Neural progenitor cell (in vitro differentiated cells): ENCODE data around the gene CERK. TPM values are rescaled to one million over a fixed set of nuclear protein-coding genes. Genes with fewer than 3 reads are reported as not detected.
A peak's percentile ranks its signal among the peaks of the same experiment; 100 is the strongest.

Experiments
- DNase-seq: peaks from one replicate; pipeline ENCODE4 v3.0.0-alpha.2; 2016; ENCODE audit warnings: low spot score
- H2AFZ ChIP-seq: fragments of 200-600 bp; sonication (generic); replicated peaks from 2 replicates; pipeline ENCODE4 v1.6.1; 2016; ENCODE audit warnings: antibody characterized with exemption
- H3F3A ChIP-seq: fragments of 200-600 bp; sonication (generic); 2 replicates; pipeline ENCODE4 v1.6.1; 2016; ENCODE audit warnings: antibody characterized with exemption, low read depth
- H3K27ac ChIP-seq: fragments of 200-600 bp; sonication (generic); 2 replicates; pipeline ENCODE4 v1.5.1; 2016; ENCODE audit warnings: mild to moderate bottlenecking
- H3K27me3 ChIP-seq: fragments of 200-600 bp; sonication (generic); 2 replicates; pipeline ENCODE4 v1.6.1; 2016; ENCODE audit warnings: mild to moderate bottlenecking, moderate library complexity
- H3K36me3 ChIP-seq: fragments of 200-600 bp; sonication (generic); 2 replicates; pipeline ENCODE4 v1.5.1; 2016
- H3K4me1 ChIP-seq: fragments of 200-600 bp; sonication (generic); 2 replicates; pipeline ENCODE4 v1.6.1; 2016; ENCODE audit warnings: mixed run types
- H3K4me2 ChIP-seq: fragments of 200-600 bp; sonication (generic); 2 replicates; pipeline ENCODE4 v1.6.1; 2016
- H3K4me3 ChIP-seq: fragments of 200-600 bp; sonication (generic); 2 replicates; pipeline ENCODE4 v1.5.1; 2016
- H3K79me2 ChIP-seq: fragments of 200-600 bp; sonication (generic); 2 replicates; pipeline ENCODE4 v1.6.1; 2016; ENCODE audit warnings: low read depth
- H3K9ac ChIP-seq: fragments of 200-600 bp; sonication (generic); 2 replicates; pipeline ENCODE4 v1.6.1; 2016
- H3K9me3 ChIP-seq: fragments of 200-600 bp; sonication (generic); 2 replicates; pipeline ENCODE4 v1.5.1; 2016; ENCODE audit warnings: low read depth
- H4K20me1 ChIP-seq: fragments of 200-600 bp; sonication (generic); 2 replicates; pipeline ENCODE4 v1.6.1; 2016; ENCODE audit warnings: low read depth
- H3K27ac Mint-ChIP-seq: 3 replicates; pipeline ENCODE4 v1.8.0; 2021; ENCODE audit warnings: mixed read lengths
- H3K27me3 Mint-ChIP-seq: 2 replicates; pipeline ENCODE4 v1.8.0; 2022; ENCODE audit warnings: low read depth, mild to moderate bottlenecking, inconsistent platforms, moderate library complexity, mixed read lengths; ENCODE audit not compliant: insufficient read depth
- H3K36me3 Mint-ChIP-seq: 3 replicates; pipeline ENCODE4 v1.8.0; 2021; ENCODE audit warnings: mixed read lengths
- H3K4me1 Mint-ChIP-seq: 3 replicates; pipeline ENCODE4 v1.8.0; 2021; ENCODE audit warnings: mixed read lengths
- H3K4me3 Mint-ChIP-seq: 3 replicates; pipeline ENCODE4 v1.8.0; 2021; ENCODE audit warnings: mild to moderate bottlenecking, moderate library complexity, mixed read lengths
- H3K9me3 Mint-ChIP-seq: 3 replicates; pipeline ENCODE4 v1.8.0; 2020; ENCODE audit warnings: mixed read lengths
- EZH2 ChIP-seq: fragments of 200-600 bp; sonication (generic); IDR thresholded peaks from 2 replicates; pipeline ENCODE4 v1.6.1; 2017; ENCODE audit warnings: antibody characterized with exemption, mild to moderate bottlenecking, moderate library complexity
- EZH2phosphoT487 ChIP-seq: fragments of 200-600 bp; sonication (generic); IDR thresholded peaks from 2 replicates; pipeline ENCODE4 v1.6.1; 2017; ENCODE audit warnings: antibody characterized with exemption
- total RNA-seq: library from RNA; depleted of rRNA; stranded (reverse); fragments of >200 nt; gene quantifications from 2 replicates; pipeline ENCODE4 v1.2.3, GENCODE V29; 2015; ENCODE audit warnings: low replicate concordance
- TF ChIP-seq, protein P1 (sequence below): fragments of 200-600 bp; sonication (generic); IDR thresholded peaks from 2 replicates; pipeline ENCODE4 v1.5.1; 2017; ENCODE audit warnings: antibody characterized with exemption, mild to moderate bottlenecking

Gene CERK
- total RNA-seq, 1 donor from 2014 or later: 53.6 TPM

DNA sequence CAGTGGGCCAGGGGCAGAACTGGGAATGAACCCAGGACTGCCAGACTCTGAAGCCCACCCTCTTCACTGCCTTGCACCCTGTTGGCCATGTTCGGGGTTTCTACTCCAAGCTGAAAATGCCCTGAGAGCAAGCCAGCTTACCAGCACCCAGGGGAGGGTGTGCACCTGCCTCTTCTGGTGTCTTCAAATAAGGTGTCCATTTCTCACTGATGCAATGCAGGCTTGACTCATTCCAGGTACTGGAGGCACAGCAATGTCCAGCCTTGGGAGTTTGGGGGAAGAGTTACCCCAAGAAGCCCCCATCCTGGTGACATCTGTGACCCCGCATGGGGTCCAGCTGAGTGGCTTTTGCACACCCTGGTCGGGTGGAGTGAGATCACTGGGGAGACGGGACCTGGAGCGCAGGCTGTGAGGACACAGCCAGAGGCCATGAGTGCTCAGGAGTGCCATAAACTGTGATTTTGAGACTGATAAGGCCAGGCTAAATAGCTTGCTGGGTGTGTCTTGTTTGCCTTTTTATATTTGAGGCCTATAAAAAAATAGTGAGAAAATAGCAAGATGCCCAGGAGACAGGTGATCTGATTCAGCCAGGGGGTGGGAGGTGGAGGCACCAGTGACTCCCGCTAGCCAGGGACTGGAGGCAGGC is 4.6 kb upstream of the CERK start:
- no peaks in the 10 kb centered on the region for H3K36me3 ChIP-seq
- H3F3A ChIP-seq: peaks cover 8% of the 10 kb centered on the region
- DNase-seq: no peak
- H3K4me3 ChIP-seq: no peak overlapping the region
- no peak overlapping the region for H3K4me3 Mint-ChIP-seq
- H2AFZ ChIP-seq: no peak overlapping the region
- H3K36me3 Mint-ChIP-seq: no peaks in the 10 kb centered on the region
- peaks cover 15% of the 10 kb centered on the region for H3K4me1 Mint-ChIP-seq
- no peaks in the 10 kb centered on the region for H4K20me1 ChIP-seq
- TF ChIP-seq, protein P1, sequence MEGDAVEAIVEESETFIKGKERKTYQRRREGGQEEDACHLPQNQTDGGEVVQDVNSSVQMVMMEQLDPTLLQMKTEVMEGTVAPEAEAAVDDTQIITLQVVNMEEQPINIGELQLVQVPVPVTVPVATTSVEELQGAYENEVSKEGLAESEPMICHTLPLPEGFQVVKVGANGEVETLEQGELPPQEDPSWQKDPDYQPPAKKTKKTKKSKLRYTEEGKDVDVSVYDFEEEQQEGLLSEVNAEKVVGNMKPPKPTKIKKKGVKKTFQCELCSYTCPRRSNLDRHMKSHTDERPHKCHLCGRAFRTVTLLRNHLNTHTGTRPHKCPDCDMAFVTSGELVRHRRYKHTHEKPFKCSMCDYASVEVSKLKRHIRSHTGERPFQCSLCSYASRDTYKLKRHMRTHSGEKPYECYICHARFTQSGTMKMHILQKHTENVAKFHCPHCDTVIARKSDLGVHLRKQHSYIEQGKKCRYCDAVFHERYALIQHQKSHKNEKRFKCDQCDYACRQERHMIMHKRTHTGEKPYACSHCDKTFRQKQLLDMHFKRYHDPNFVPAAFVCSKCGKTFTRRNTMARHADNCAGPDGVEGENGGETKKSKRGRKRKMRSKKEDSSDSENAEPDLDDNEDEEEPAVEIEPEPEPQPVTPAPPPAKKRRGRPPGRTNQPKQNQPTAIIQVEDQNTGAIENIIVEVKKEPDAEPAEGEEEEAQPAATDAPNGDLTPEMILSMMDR: no peak
- TF ChIP-seq EZH2phosphoT487: no peak
- TF ChIP-seq EZH2: no peak
- H3K9me3 Mint-ChIP-seq: no peaks in the 10 kb centered on the region
- no peaks in the 10 kb centered on the region for H3K9me3 ChIP-seq
- no peak overlapping the region for H3K4me2 ChIP-seq
- H3K79me2 ChIP-seq: no peaks in the 10 kb centered on the region
- no peak overlapping the region for H3K9ac ChIP-seq
- H3K27me3 ChIP-seq: peaks cover 2% of the 10 kb centered on the region
- H3K27ac Mint-ChIP-seq: no peak overlapping the region
- H3K27ac ChIP-seq: no peak overlapping the region
- no peaks in the 10 kb centered on the region for H3K4me1 ChIP-seq
- peaks cover 8% of the 10 kb centered on the region for H3K27me3 Mint-ChIP-seq

DNA sequence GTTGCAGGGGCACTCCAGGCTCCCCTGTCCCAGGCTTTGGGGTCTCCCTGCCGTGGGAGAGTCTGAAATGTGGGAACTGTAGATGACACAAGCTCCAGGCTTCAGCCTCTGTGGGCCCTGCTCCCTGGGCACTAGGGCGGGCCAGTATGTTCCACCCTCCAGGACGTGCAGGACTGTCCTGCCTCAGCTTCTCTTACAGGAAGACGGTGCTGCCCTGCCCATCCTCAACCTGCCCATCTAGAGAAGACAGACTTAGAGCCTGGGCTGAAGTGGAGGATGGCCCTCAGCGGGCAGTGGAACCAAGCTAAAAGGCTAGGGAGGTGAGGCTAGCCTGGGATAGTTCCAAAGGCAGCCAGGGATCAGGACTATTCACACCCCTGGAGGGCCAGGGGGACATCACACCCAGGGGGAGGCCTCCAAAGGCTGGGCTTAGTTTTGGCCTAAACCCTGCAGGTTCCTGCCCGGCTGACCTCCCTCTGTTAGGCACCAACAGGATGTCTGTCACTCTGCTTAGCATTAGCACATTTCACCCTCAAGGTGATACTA is 4.0 kb upstream of the CERK start:
- H3K27me3 Mint-ChIP-seq: peaks cover 8% of the 10 kb centered on the region
- TF ChIP-seq EZH2phosphoT487: no peak
- TF ChIP-seq, protein P1: no peak
- no peak for TF ChIP-seq EZH2
- Histone ChIP-seq H3K27ac (no peak overlapping the region), H3K36me3 (no peaks in the 10 kb centered on the region), H3K4me1 (peaks cover 3% of the 10 kb centered on the region), H3K9me3 (no peaks in the 10 kb centered on the region), H3K9ac (no peak overlapping the region), H2AFZ (no peak overlapping the region), H3K4me2 (no peak overlapping the region), H3K4me3 (no peak overlapping the region), H4K20me1 (peaks cover 5% of the 10 kb centered on the region), H3K27me3 (no peaks in the 10 kb centered on the region), H3K79me2 (peaks cover 5% of the 10 kb centered on the region), H3F3A (peaks cover 11% of the 10 kb centered on the region)
- no peak for DNase-seq
- no peak overlapping the region for H3K4me3 Mint-ChIP-seq
- H3K27ac Mint-ChIP-seq: peak overlapping the region; percentile 69
- peaks cover 2% of the 10 kb centered on the region for H3K36me3 Mint-ChIP-seq
- no peaks in the 10 kb centered on the region for H3K9me3 Mint-ChIP-seq
- H3K4me1 Mint-ChIP-seq: peaks cover 18% of the 10 kb centered on the region

DNA sequence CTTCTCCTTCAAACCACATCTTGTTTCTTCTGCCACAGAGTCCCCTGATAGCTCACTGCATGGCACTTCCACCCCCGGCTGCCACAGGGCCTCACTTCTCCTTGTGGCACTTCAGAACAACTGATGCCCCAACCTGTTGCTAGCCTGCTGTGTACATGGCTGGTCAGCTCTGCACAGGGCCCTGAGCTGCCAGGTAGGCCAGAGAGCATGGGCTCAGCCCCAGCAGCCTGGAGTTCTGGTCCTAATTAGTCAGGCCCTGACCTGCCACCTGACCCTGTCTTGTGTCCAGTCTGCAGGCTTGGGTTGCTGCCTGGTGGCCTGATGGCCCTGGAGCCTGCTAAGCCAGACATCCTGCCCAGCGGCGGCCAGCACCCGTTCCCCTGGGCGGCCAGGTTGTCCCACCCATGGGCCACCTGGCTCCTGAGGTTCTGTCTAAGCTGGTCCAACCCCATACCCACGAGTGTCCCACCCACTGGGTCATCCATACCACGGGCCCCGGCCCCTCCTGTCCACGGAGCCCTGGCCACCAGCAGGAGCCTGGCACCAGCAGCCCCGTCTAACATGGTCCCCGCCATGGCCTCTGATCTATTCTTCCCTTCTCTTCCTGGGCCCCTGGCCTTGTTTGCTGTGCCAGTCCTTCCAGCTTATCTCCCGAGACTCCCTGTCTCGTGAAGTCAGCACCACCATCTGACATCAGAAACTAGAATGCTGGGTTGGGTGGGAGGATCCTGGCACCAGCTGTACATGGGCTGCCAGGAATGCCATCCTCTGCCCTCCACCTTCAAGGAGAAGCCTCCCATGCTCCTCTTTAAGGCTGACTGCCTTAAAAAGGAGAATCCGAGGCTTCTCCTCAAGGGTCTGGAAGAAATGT is 3.1 kb upstream of the CERK start:
- no peak overlapping the region for H3K27ac Mint-ChIP-seq
- peaks cover 7% of the 10 kb centered on the region for H3K27me3 Mint-ChIP-seq
- H3K27me3 ChIP-seq: no peaks in the 10 kb centered on the region
- no peak overlapping the region for H3K4me3 ChIP-seq
- no peaks in the 10 kb centered on the region for H3K36me3 ChIP-seq
- H3K9me3 ChIP-seq: no peaks in the 10 kb centered on the region
- no peaks in the 10 kb centered on the region for H3K9me3 Mint-ChIP-seq
- peaks cover 12% of the 10 kb centered on the region for H3K4me1 ChIP-seq
- H3K79me2 ChIP-seq: peaks cover 14% of the 10 kb centered on the region
- H3K4me3 Mint-ChIP-seq: peak overlapping the region; percentile 24
- peaks cover 2% of the 10 kb centered on the region for H3K36me3 Mint-ChIP-seq
- no peak overlapping the region for H3K9ac ChIP-seq
- no peak overlapping the region for H3K27ac ChIP-seq
- TF ChIP-seq, protein P1: no peak
- TF ChIP-seq EZH2phosphoT487 (no peak), EZH2 (no peak)
- no peak overlapping the region for H2AFZ ChIP-seq
- H3F3A ChIP-seq: peaks cover 20% of the 10 kb centered on the region
- no peak for DNase-seq
- H4K20me1 ChIP-seq: peaks cover 14% of the 10 kb centered on the region
- no peak overlapping the region for H3K4me2 ChIP-seq
- H3K4me1 Mint-ChIP-seq: peaks cover 20% of the 10 kb centered on the region
